Hypothalamus (tissue), 51 donors: ENCODE measurements around the gene PKDREJ.
"Not testable (repeated sequence)": the region's sequence is repeated elsewhere in the genome, so short reads cannot be mapped to it uniquely, and the experiment has no call there.

Source experiments
- DNase-seq, 51 donors: peaks; one replicate each; lab custom pipeline; 2025; lab: John Stamatoyannopoulos, UW

PKDREJ gene

GRCh38 chr22:46267431-46268279 lies 4.5 kb upstream of the PKDREJ start, which contains the start of gene TTC38:
Gene TTC38, plus strand, starts transcription at chr22:46268008. Its CDS starts 32 bp downstream, at chr22:46268040.
- DNase-seq: peak in 50 of 51 donors; percentile 31 to 95 (median 79)

GRCh38 chr22:46265627-46266026 lies 2.5 kb upstream of the PKDREJ start:
- not testable (repeated sequence) for DNase-seq

GRCh38 chr22:46264520-46264919 lies 1.4 kb upstream of the PKDREJ start:
- not testable (repeated sequence) for DNase-seq

GRCh38 chr22:46262449-46263215 lies 511 bp downstream of the PKDREJ start:
- DNase-seq: peak in 18 of 51 donors; percentile 4 to 55 (median 25)

- no peak for DNase-seq
Observed at GRCh38 chr22:46260038-46260437, 3.1 kb downstream of the PKDREJ start.

- DNase-seq: no peak
Observed at GRCh38 chr22:46259374-46259773, 3.8 kb downstream of the PKDREJ start.

GRCh38 chr22:46256358-46256958 lies 6.7 kb downstream of the PKDREJ start:
- DNase-seq: no peak

- DNase-seq: no peak
Observed at GRCh38 chr22:46251816-46252380, 11.2 kb downstream of the PKDREJ start.

GRCh38 chr22:46251266-46251665 lies 11.9 kb downstream of the PKDREJ start:
- no peak for DNase-seq

- no peak for DNase-seq
Observed at GRCh38 chr22:46250783-46251125, 12.4 kb downstream of the PKDREJ start.

GRCh38 chr22:46250035-46250782 lies 12.9 kb downstream of the PKDREJ start, which contains the start of gene CDPF1:
Gene CDPF1, minus strand, starts transcription at chr22:46250293. Its CDS starts 2,009 bp downstream, at chr22:46248284.
- peak; percentile 27 to 95 (median 83) for DNase-seq

GRCh38 chr22:46247443-46247975 lies 15.6 kb downstream of the PKDREJ start:
- no peak for DNase-seq

- no peak for DNase-seq
Observed at GRCh38 chr22:46246178-46246577, 17.0 kb downstream of the PKDREJ start.

- DNase-seq: peak in 31 of 51 donors; percentile 11 to 72 (median 43)
Observed at GRCh38 chr22:46245511-46245910, 17.6 kb downstream of the PKDREJ start.

GRCh38 chr22:46244771-46245170 lies 18.4 kb downstream of the PKDREJ start:
- DNase-seq: no peak

- no peak for DNase-seq
Observed at GRCh38 chr22:46242076-46242475, 21.1 kb downstream of the PKDREJ start.

GRCh38 chr22:46241396-46242007 lies 21.6 kb downstream of the PKDREJ start:
- DNase-seq: no peak

GRCh38 chr22:46240907-46241306 lies 22.2 kb downstream of the PKDREJ start:
- DNase-seq: no peak

- no peak for DNase-seq
Observed at GRCh38 chr22:46240506-46240905, 22.6 kb downstream of the PKDREJ start.
